Measurements from ENCODE around the gene NDUFS7.
A peak's percentile ranks its signal among the peaks of the same experiment; 100 is the strongest.

GRCh38 chr19:1438035-1438932 lies 54.6 kb downstream of the NDUFS7 start, which contains the start of gene RPS15:
- TF ChIP-seq CTCF (IDR thresholded peaks at IDR 0.05): peak in 1 of 3 donors; percentile 94
- TF ChIP-seq POLR2A (IDR thresholded peaks at IDR 0.05): peak in 1 of 2 donors; percentile 74
